Kidney (tissue), 14 donors: Measurements from ENCODE around the gene SEC23A. TPM values are rescaled to one million over a fixed set of nuclear protein-coding genes. Genes with fewer than 3 reads are reported as not detected.
"Not testable (repeated sequence)": the region's sequence is repeated elsewhere in the genome, so short reads cannot be mapped to it uniquely, and the experiment has no call there.

Experiments
- DNase-seq, 5 donors: peaks; one replicate each; pipeline ENCODE4 v3.0.0-alpha.2; 2013 to 2020
- FAIRE-seq: peaks from 2 replicates; lab custom pipeline; 2012; peaks lifted over from hg19 to GRCh38; lab: Jason Lieb, UNC
- H3K27ac ChIP-seq, 2 donors: one replicate each; pipeline ENCODE4 v1.7.0; 2013; ENCODE audit warnings: low read depth in 2 of 2, low read length in 2 of 2, inconsistent platforms in 1 of 2
- H3K27me3 ChIP-seq: one replicate; pipeline ENCODE4 v1.7.1; 2013; ENCODE audit warnings: low read length, inconsistent platforms; ENCODE audit not compliant: control insufficient read depth, insufficient read depth
- H3K36me3 ChIP-seq, 3 donors: one replicate each; pipeline versions ENCODE4 v1.7.0 to v1.7.1; 2013; ENCODE audit warnings: low read length in 3 of 3, control low read depth in 1 of 3, inconsistent platforms in 1 of 3; ENCODE audit not compliant: insufficient read depth in 3 of 3, control insufficient read depth in 2 of 3
- H3K4me1 ChIP-seq, 3 donors: one replicate each; pipeline versions ENCODE4 v1.7.0 to v1.7.1; 2013; ENCODE audit warnings: low read length in 3 of 3, inconsistent platforms in 1 of 3, low read depth in 1 of 3; ENCODE audit not compliant: control insufficient read depth in 2 of 3, insufficient read depth in 2 of 3
- H3K4me3 ChIP-seq, 3 donors: one replicate each; pipeline versions ENCODE4 v1.7.0 to v1.8.1; 2013; ENCODE audit warnings: low read length in 3 of 3, control low read depth in 1 of 3, inconsistent platforms in 1 of 3
- H3K9ac ChIP-seq, 3 donors: one replicate each; pipeline versions ENCODE4 v1.7.0 to v1.7.1; 2013; ENCODE audit warnings: low read length in 3 of 3, control low read depth in 1 of 3, inconsistent platforms in 1 of 3
- H3K9me3 ChIP-seq, 3 donors: one replicate each; pipeline versions ENCODE4 v1.7.0 to v1.7.1; 2013; ENCODE audit warnings: low read length in 3 of 3, control low read depth in 1 of 3, inconsistent platforms in 1 of 3; ENCODE audit not compliant: control insufficient read depth in 2 of 3, insufficient read depth in 1 of 3
- CTCF ChIP-seq: IDR thresholded peaks from 3 replicates; pipeline ENCODE4 v1.5.1; 2012; ENCODE audit warnings: mild to moderate bottlenecking, moderate library complexity, borderline replicate concordance; ENCODE audit not compliant: insufficient read depth; ENCODE audit errors: extremely low read depth
- intact Hi-C: fragments of 100-400 bp; cut with DNase I; formaldehyde crosslinking; loops from one replicate; pipeline ENCODE4 v1.11.1; 2022
- polyA plus RNA-seq: library from polyadenylated mRNA; stranded (reverse); fragments of 350-450 nt; fragmentation: Illumina TruSeq; extraction: RNeasy Lipid Tissue Mini Kit (QIAGEN cat#74804); gene quantifications from one replicate; pipeline ENCODE4 v1.2.3, GENCODE V29; 2014; ENCODE audit warnings: low read depth, low replicate concordance; ENCODE audit not compliant: insufficient read depth
- total RNA-seq: library from RNA; stranded (reverse); fragmentation: NEBNext Ultra II Directional; extraction: Animal tissue kit (Norgen Biotek cat#: 25700); gene quantifications from one replicate; pipeline ENCODE4 v1.2.1, GENCODE V29; 2021
- donor health status: control.
- donor health status: control.
- donor health status: control.
- donor health status: control.
- donor health status: control.
- donor health status: DM: yes; HTN: yes; CAD: no.
- donor health status: Normal renal cell carcinoma (clear cell type).

Gene SEC23A
- total and polyA plus RNA-seq, 2 donors from 2014 or later, result 10.9 to 48.8 TPM

GRCh38 chr14:39099748-39100147, 3.3 kb downstream of the SEC23A start:
- Histone ChIP-seq H3K36me3 (peaks cover 2 to 10% (median 4%) of the 10 kb centered on the region in 3 donors), H3K27me3 (no peaks in the 10 kb centered on the region), H3K27ac (no peak overlapping the region), H3K9me3 (no peaks in the 10 kb centered on the region), H3K4me1 (peaks cover 0 to 16% (median 2%) of the 10 kb centered on the region in 3 donors), H3K9ac (no peak overlapping the region), H3K4me3 (no peak overlapping the region)
- FAIRE-seq (no peak), DNase-seq (no peak)
- no peak for TF ChIP-seq CTCF
- intact Hi-C loops, result no loop called here

- Histone ChIP-seq H3K36me3 (peaks cover 5 to 14% (median 6%) of the 10 kb centered on the region in 3 donors), H3K4me1 (peaks cover 0 to 16% (median 2%) of the 10 kb centered on the region in 3 donors)
- FAIRE-seq, H3K27me3 ChIP-seq, H3K9ac ChIP-seq, H3K4me3 ChIP-seq, H3K27ac ChIP-seq, intact Hi-C loops, DNase-seq, H3K9me3 ChIP-seq: not testable (repeated sequence)
Observed at GRCh38 chr14:39099215-39099614, 3.8 kb downstream of the SEC23A start.

- peaks cover 6 to 14% (median 7%) of the 10 kb centered on the region in 3 donors for H3K36me3 ChIP-seq
- TF ChIP-seq CTCF, result no peak
- H3K4me3 ChIP-seq, result no peak overlapping the region
- H3K27ac ChIP-seq, result no peak overlapping the region
- no peak for FAIRE-seq
- H3K4me1 ChIP-seq, result peaks cover 0 to 11% (median 0%) of the 10 kb centered on the region in 3 donors
- DNase-seq, result peak in 2 of 5 donors; percentile 18 to 63
- H3K9me3 ChIP-seq, result no peaks in the 10 kb centered on the region
- intact Hi-C loops, result no loop called here
- no peak overlapping the region for H3K9ac ChIP-seq
- H3K27me3 ChIP-seq, result no peaks in the 10 kb centered on the region
Observed at GRCh38 chr14:39097159-39097558, 5.9 kb downstream of the SEC23A start.

GRCh38 chr14:39094515-39094914, 8.5 kb downstream of the SEC23A start:
- no peaks in the 10 kb centered on the region for H3K27me3 ChIP-seq
- no peaks in the 10 kb centered on the region for H3K9me3 ChIP-seq
- no peak overlapping the region for H3K4me3 ChIP-seq
- H3K4me1 ChIP-seq, result peaks cover 0 to 5% (median 0%) of the 10 kb centered on the region in 3 donors
- H3K9ac ChIP-seq, result no peak overlapping the region
- peaks cover 7 to 37% (median 11%) of the 10 kb centered on the region in 3 donors for H3K36me3 ChIP-seq
- no peak for TF ChIP-seq CTCF
- FAIRE-seq, result no peak
- DNase-seq, result no peak
- intact Hi-C loops, result no loop called here
- no peak overlapping the region for H3K27ac ChIP-seq
